Heart right ventricle (tissue), 16 donors: ENCODE measurements around the gene NFIC. TPM values are rescaled to one million over a fixed set of nuclear protein-coding genes. Genes with fewer than 3 reads are reported as not detected.
A peak's percentile ranks its signal among the peaks of the same experiment; 100 is the strongest.

Experiments
- ATAC-seq, 8 donors: fragments of 200-7000 bp; cut with Tn5 transposase; one replicate each; pipeline ENCODE4 v1.9.1; 2020; ENCODE audit warnings: mild to moderate bottlenecking in 8 of 8, moderate library complexity in 8 of 8, moderate number of reproducible peaks in 1 of 8
- DNase-seq, 2 donors: peaks; one replicate each; pipeline ENCODE4 v3.0.0-alpha.2; 2020
- H3K27ac ChIP-seq, 10 donors: fragments of 200-600 bp; sonication (generic) in 2 of 10; one replicate each; pipeline versions ENCODE4 v1.5.0 to v1.8.0; 2020 to 2022; ENCODE audit warnings: mild to moderate bottlenecking in 3 of 10
- H3K27me3 ChIP-seq, 7 donors: fragments of 200-600 bp; one replicate each; pipeline ENCODE4 v1.8.0; 2021 to 2022; ENCODE audit warnings: mild to moderate bottlenecking in 2 of 7
- H3K36me3 ChIP-seq, 9 donors: fragments of 200-600 bp; sonication (generic) in 1 of 9; one replicate each; pipeline versions ENCODE4 v1.5.0 to v1.8.0; 2020 to 2022; ENCODE audit warnings: mild to moderate bottlenecking in 2 of 9
- H3K4me1 ChIP-seq, 9 donors: fragments of 200-600 bp; sonication (generic) in 1 of 9; one replicate each; pipeline versions ENCODE4 v1.5.0 to v1.8.0; 2020 to 2022; ENCODE audit warnings: mild to moderate bottlenecking in 4 of 9
- H3K4me3 ChIP-seq, 10 donors: fragments of 200-600 bp; sonication (generic) in 2 of 10; one replicate each; pipeline versions ENCODE4 v1.5.0 to v1.8.0; 2020 to 2022; ENCODE audit warnings: mild to moderate bottlenecking in 7 of 10, moderate library complexity in 2 of 10
- H3K9me3 ChIP-seq, 11 donors: fragments of 200-600 bp in 10 of 11; sonication (generic) in 2 of 11; one replicate each; pipeline versions ENCODE4 v1.5.0 to v1.8.0; 2013 to 2022; ENCODE audit warnings: mild to moderate bottlenecking in 2 of 11, control low read depth in 1 of 11, moderate library complexity in 1 of 11
- CTCF ChIP-seq, 9 donors: fragments of 200-600 bp; sonication (generic) in 2 of 9; IDR thresholded peaks; one replicate each; pipeline versions ENCODE4 v1.5.0 to v1.8.0; 2021 to 2022; ENCODE audit warnings: antibody characterized with exemption in 9 of 9, mild to moderate bottlenecking in 5 of 9, moderate library complexity in 1 of 9
- WGBS, 2 donors: extraction: QIAGEN DNeasy Blood & Tissue Kit; methylation state at CpG; one replicate each; pipeline ENCODE4 v1.1.7; 2013; ENCODE audit warnings: inconsistent platforms in 1 of 2; 5-methylcytosine and 5-hydroxymethylcytosine counted together
- intact Hi-C, 10 donors: fragments of 100-400 bp; cut with DNase I; formaldehyde crosslinking; loops; one replicate each; pipeline versions ENCODE4 v1.11.1 to v1.14.2; 2022
- polyA plus RNA-seq, 2 donors: library from polyadenylated mRNA; stranded (reverse); fragments of 200-250 nt; gene quantifications; one replicate each; pipeline ENCODE4 v1.2.3, GENCODE V29; 2013
- total RNA-seq, 10 donors: library from RNA; stranded (reverse); fragmentation: NEBNext Ultra II Directional in 3 of 10; extraction: Animal tissue kit (Norgen Biotek cat#: 25700) in 3 of 10; gene quantifications; one replicate each; pipeline versions ENCODE4 v1.2.1 to v1.2.4, GENCODE V29; 2021 to 2023
- donor health status: Arrhythmogenic right ventricular cardiomyopathy.
- donor health status: ischemic (EF 13 %, LVEDD 7.1; RV severe dilation, severe dysfunction).
- donor health status: healthy with polysubstance abuse.
- donor health status: DM: no; HTN: yes; CAD: no.
- donor health status: DM: no; HTN: no; CAD: no.
- donor health status: ischemic (EF 25% LVEDD 6.9; RV normal size, moderate dysfunction).
- donor health status: ischemic (EF 25% LVEDD 5.7; RV mildly dilated, moderate dysfunction).
- donor health status: healthy.
- donor health status: DM: yes; HTN: yes; CAD: no.
- donor health status: Ischemic cardiomyopathy.
- donor health status: ischemic (EF 35%, LVEDD 5.7; RV mildly dilated, moderate dysfunction).
- donor health status: nonischemic (EF 11% LVEDD 7.7; RV severe dilation, severe dysfunction).
- donor health status: DM: yes; HTN: yes; CAD: no.
- donor health status: PGD.
- donor health status: ischemic (EF 29% LVEDD 5.4; RV normal size, mild dysfunction).
- donor health status: nonischemic (EF 23%, LVEDD 6.1; RV moderate dilation, normal function).

The NFIC gene
- total and polyA plus RNA-seq, 12 donors: 52.3 to 217 (median 157) TPM

GRCh38 chr19:3467437-3468198 lies 101.2 kb downstream of the NFIC start:
- peaks cover 6 to 64% (median 21%) of the 10 kb centered on the region in 9 donors for H3K4me1 ChIP-seq
- intact Hi-C loops: loop anchor here in 1 of 10 donors (1.0 to 5.0 kb wide), 2 partner anchors 35 to 106 kb away; no protein-coding TSS in a partner anchor
- H3K27me3 ChIP-seq: no peaks in the 10 kb centered on the region
- peaks cover 0 to 18% (median 10%) of the 10 kb centered on the region in 9 donors for H3K36me3 ChIP-seq
- 81 to 88% methylated on average over 10 of the region's 10 CpGs for WGBS, 2 donors
- DNase-seq (no peak), ATAC-seq (no peak)
- no peaks in the 10 kb centered on the region for H3K9me3 ChIP-seq
- no peak overlapping the region for H3K4me3 ChIP-seq
- H3K27ac ChIP-seq: peak overlapping the region in 4 of 10 donors; percentile 19 to 69 (median 49)
- no peak for TF ChIP-seq CTCF (IDR thresholded peaks at IDR 0.05)

DNA sequence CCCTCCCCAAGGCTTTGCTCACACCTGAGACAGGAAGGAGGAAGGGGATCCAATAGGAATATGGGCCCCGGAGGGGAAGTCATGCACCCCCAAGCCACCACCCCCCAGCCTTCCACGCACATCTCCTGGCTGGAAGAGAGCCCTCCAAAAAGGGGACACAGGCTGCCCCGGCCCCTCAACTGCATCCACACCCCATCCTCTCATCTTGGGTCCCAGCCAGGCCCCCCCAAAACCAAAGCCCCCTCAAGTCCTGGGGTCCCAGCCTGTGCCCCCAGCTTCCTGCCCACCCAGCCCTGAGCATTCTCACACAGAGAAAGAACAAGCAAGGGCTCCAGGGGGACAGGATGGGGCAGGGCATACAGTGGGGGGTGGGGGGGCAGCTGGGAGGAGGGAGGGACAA lies 101.8 kb downstream of the NFIC start:
- DNase-seq (no peak), ATAC-seq (no peak)
- 69 to 72% methylated on average over 3 of the region's 3 CpGs for WGBS, 2 donors
- no peak overlapping the region for H3K4me3 ChIP-seq
- TF ChIP-seq CTCF (IDR thresholded peaks at IDR 0.05): no peak
- no peaks in the 10 kb centered on the region for H3K27me3 ChIP-seq
- peak overlapping the region in 3 of 10 donors; percentile 19 to 54 (median 25) for H3K27ac ChIP-seq
- H3K9me3 ChIP-seq: no peaks in the 10 kb centered on the region
- intact Hi-C loops: loop anchor here in 1 of 10 donors (5.0 kb wide), 1 partner anchor 36 kb away; no protein-coding TSS in a partner anchor
- H3K4me1 ChIP-seq: peaks cover 6 to 67% (median 21%) of the 10 kb centered on the region in 9 donors
- H3K36me3 ChIP-seq: peaks cover 0 to 12% (median 4%) of the 10 kb centered on the region in 9 donors

DNA sequence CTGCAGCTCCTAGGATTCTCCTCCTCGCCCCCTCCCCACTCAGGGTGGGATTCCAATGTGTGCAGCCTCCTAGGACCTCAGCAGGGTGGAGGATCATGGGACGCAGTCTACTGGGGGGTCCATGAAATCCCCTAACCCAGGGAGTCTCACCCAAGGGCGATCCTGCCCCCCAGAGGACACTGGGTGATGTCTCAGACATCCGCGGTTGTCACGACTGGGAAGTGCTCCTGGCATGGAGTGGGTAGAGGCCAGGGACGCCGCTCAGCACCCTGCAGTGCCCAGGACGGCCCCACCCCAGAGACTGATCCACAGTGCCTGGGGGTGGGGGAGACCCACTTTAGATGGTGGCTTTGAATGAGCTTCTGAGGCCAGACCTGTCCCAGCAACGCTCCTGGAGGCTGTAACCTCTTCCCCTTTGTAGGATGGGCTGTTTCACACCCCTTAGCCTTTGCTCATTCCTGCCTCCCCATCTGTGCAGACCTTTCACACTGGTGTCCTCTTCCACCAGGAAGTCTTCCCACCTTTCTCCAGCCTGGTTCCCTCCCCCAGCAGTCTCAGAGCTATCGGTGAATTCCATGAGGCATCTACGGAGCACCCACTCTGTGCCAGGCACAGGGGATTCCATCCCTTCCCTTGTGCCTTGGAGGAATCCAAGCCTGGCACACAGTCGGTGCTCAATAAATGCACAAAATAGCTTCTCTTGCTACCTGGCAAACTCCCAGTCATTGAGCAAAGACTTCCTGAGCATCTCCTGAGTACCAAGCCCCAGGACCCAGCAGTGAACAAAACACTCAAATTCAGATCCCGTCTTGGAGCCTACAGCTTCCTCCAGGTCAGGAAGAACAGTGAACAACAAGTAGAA lies 103.5 kb downstream of the NFIC start:
- H3K4me1 ChIP-seq: peaks cover 6 to 57% (median 21%) of the 10 kb centered on the region in 9 donors
- intact Hi-C loops: loop anchor here in 4 of 10 donors (5.0 kb wide), 3 partner anchors 33 to 163 kb away; no protein-coding TSS in a partner anchor
- 39 to 45% methylated on average over 14 of the region's 14 CpGs for WGBS, 2 donors

More for the DNA sequence above, 103.5 kb downstream of the NFIC start:
- H3K36me3 ChIP-seq: no peaks in the 10 kb centered on the region
- DNase-seq (no peak), ATAC-seq (peak in 3 of 8 donors; percentile 13 to 29 (median 15))
- peak in 4 of 9 donors; percentile 8 to 37 (median 16) for TF ChIP-seq CTCF (IDR thresholded peaks at IDR 0.05)
- H3K27ac ChIP-seq: peak overlapping the region in 2 of 10 donors; percentile 6
- no peaks in the 10 kb centered on the region for H3K9me3 ChIP-seq
- no peak overlapping the region for H3K4me3 ChIP-seq
- peaks cover 0 to 3% (median 0%) of the 10 kb centered on the region in 7 donors for H3K27me3 ChIP-seq
